GM19193 (cell line): ENCODE results near the gene C5AR1.

ENCODE experiments used
- POLR2A ChIP-seq: IDR thresholded peaks from 4 replicates; pipeline ENCODE4 v1.6.1; 2011; ENCODE audit not compliant: insufficient read depth, insufficient read length; ENCODE audit errors: extremely low read depth

Gene C5AR1

GRCh38 chr19:47309608-47310007, at the start of gene C5AR1:
Gene C5AR1, plus strand, starts transcription at chr19:47309861. Its CDS starts 35 bp downstream, at chr19:47309896.
- TF ChIP-seq POLR2A: no peak

- no peak for TF ChIP-seq POLR2A
These were observed 49.2 kb upstream of the C5AR1 start for GRCh38 chr19:47260476-47260875.

DNA sequence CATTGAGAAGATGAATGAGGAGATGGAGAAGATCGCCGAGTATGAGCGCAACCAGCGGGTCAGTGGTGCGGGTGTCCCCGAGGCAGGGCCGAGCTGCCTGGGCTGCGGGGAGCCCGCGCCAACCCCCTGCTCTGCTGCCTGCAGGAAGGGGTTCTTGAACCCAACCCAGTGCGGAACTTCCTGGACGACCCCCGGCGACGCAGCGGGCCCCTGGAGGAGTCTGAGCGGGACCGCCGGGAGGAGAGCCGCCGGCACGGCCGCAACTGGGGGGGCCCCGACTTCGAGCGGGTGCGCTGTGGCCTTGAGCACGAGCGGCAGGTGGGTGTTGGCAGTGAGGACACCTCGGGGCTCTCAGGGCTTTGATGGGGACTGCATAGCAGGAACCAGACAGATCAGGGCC, 45.0 kb upstream of the C5AR1 start:
- no peak for TF ChIP-seq POLR2A

DNA sequence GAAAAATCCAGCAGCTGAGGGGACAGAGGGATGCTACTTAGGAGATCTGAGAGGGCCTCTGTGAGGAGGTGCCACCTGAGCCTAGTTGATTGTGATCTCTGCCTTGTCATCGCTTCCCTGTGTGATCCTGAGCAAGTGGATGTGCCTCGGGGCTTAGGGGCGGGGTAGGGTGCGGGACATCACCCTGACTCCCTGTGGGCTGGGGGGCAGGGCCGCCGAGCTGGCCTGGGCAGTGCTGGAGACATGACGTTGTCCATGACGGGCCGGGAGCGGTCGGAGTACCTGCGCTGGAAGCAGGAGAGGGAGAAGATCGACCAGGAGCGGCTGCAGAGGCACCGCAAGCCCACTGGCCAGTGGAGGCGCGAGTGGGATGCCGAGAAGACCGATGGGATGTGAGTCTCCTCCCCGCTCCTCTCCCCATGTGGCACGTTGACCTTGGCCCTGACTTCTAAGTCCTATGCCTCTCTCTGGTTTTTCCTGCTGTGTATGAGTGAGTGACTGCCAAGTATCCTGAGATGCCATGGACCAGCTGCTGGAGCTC, 43.2 kb upstream of the C5AR1 start:
- TF ChIP-seq POLR2A: no peak

- no peak for TF ChIP-seq POLR2A
These were observed 42.3 kb upstream of the C5AR1 start for GRCh38 chr19:47267350-47267759.

- TF ChIP-seq POLR2A: no peak
These were observed 41.6 kb upstream of the C5AR1 start for GRCh38 chr19:47268028-47268427.

DNA sequence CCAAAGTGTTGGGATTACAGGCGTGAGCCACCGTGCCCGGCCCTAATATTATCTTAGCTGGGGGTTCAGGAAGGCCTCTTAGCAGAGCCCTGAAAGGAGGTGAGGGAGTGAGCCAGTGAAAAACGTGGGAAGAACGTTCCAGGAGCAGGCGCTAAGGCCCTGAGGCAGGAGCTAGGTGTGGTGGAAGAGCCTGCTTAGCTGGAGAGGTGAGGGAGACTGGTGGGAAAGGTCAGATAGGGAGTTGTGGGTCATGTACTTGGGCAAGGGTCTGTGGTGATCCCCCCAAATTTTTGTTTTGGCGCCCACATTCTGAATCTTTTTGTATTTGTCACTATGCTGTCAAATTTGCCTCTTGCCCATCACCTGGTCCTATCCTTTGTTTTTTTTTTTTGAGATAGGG, 40.1 kb upstream of the C5AR1 start:
- no peak for TF ChIP-seq POLR2A

GRCh38 chr19:47270408-47270807, 39.3 kb upstream of the C5AR1 start:
- TF ChIP-seq POLR2A: no peak

DNA sequence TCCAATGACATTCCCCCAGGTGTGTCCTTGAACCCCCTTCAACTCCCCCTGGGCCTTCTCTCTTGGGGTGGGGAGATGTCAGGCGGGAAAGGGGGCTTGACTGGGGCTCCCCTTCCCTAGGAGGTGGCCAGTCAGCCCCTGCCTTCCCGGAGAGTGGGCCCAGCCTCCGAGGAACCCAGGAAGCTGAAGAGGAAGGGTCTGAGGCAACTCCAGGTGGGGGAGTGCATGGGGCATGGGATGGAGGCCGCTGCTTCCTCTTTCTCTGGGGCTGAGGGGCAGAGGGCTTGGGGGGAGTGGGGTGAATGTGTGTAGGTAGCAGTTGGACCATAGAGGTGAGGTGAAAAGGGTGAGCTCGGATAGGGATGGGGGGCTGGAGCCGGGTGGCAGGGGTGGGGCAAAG, 37.7 kb upstream of the C5AR1 start:
- no peak for TF ChIP-seq POLR2A

GRCh38 chr19:47272448-47273312, 37.0 kb upstream of the C5AR1 start:
- no peak for TF ChIP-seq POLR2A

DNA sequence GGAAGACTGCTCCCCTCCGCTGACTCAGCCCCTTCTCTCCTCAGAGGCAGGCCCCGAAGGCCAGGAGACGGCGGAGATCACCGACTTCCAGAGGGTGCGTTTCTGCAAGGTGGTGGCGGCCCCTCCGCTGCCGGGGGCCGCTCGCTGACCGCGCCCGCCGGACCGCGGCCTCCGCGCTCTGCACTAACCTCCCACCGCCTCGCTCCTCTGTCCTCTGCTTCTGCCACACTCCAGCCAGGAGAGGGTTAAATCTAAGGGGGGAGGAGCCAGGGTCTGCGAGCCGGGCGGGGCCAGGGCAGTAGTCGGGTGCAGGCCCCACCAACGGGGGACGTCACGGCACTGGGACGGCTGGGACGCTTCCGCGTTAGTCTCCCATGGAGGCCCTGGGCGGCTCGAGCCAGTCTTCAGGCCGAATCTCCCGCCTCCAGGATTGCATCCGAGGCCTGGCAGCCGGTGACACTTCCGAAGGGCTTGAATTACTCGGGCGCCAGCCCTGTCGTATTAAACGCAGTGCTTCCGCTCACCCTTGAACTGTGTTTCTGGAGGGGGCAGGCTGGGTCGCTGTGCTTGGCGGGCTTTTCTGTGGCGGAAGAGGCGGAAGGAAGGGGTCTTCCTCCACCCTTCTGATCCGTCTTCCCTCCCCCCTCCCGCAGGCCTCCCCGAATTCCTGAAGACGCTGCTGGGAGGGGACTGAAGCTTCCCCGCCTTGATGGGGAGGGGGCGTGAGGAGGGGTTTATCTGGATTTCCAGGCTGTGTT, 36.2 kb upstream of the C5AR1 start:
- TF ChIP-seq POLR2A: peak; percentile 87

GRCh38 chr19:47274071-47274890, 35.4 kb upstream of the C5AR1 start, which contains the start of gene INAFM1:
Gene INAFM1, plus strand, starts transcription at chr19:47274885. Its CDS starts 35 bp downstream, at chr19:47274920.
- peak; percentile 56 for TF ChIP-seq POLR2A

DNA sequence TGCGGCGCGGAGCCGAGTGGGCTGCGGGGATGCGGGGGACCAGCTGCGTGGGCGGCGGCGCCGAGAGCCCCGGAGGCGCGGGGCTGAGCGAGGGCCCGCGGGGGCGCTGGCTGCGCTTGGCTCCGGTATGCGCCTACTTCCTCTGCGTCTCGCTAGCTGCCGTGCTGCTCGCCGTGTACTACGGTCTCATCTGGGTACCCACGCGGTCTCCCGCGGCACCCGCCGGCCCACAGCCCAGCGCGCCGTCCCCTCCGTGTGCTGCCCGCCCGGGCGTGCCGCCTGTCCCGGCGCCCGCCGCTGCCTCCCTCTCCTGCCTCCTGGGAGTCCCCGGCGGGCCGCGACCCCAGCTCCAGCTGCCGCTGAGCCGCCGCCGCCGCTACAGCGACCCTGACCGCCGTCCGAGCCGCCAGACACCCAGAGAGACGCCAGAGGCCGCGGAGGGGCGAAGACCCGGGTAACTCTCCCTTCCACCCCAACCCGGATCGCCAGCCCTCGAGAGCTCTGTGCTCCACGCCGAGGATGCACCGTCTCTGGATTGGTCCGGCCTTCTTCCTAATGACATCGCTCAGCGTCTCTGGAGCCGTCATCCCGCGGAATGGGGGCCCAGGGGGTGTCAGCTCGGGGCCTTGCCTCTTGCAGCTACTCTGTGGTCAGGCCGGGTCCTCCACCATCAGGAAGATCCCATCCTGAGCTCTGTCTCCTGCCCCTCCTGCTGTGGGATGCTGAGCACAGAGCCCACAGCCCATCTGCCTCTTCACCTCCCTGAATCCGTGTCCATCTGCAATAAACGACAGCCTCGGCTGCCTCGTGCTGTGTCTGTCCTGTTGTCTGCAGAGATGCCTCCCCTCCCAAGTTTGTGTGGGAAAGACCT, 34.5 kb upstream of the C5AR1 start:
- TF ChIP-seq POLR2A: no peak

- TF ChIP-seq POLR2A: no peak
These were observed 33.7 kb upstream of the C5AR1 start for GRCh38 chr19:47275791-47276461.
